Activated CD4-positive, alpha-beta T cell treated with anti-CD3 and anti-CD28 coated beads, Interleukin-2, amount 10 ng/mL, durations not matched to agents 24 days and 14 days (primary cell): ENCODE measurements around the gene HSPA4. TPM values are rescaled to one million over a fixed set of nuclear protein-coding genes. Genes with fewer than 3 reads are reported as not detected.
"Not testable (repeated sequence)": the region's sequence is repeated elsewhere in the genome, so short reads cannot be mapped to it uniquely, and the experiment has no call there.

Experiments used
- DNase-seq: peaks from one replicate; pipeline ENCODE4 v3.0.0; 2022
- H3K27ac Mint-ChIP-seq: one replicate; pipeline ENCODE4 v1.8.0; 2022; ENCODE audit warnings: mild to moderate bottlenecking, mixed read lengths
- H3K27me3 Mint-ChIP-seq: one replicate; pipeline ENCODE4 v1.8.0; 2022; ENCODE audit warnings: mixed read lengths
- H3K36me3 Mint-ChIP-seq: one replicate; pipeline ENCODE4 v1.8.0; 2022; ENCODE audit warnings: low read depth, mild to moderate bottlenecking, mixed read lengths
- H3K4me1 Mint-ChIP-seq: one replicate; pipeline ENCODE4 v1.8.0; 2021; ENCODE audit warnings: mixed read lengths
- H3K4me3 Mint-ChIP-seq: one replicate; pipeline ENCODE4 v1.8.0; 2022; ENCODE audit warnings: mild to moderate bottlenecking, moderate library complexity, mixed read lengths
- H3K9me3 Mint-ChIP-seq: one replicate; pipeline ENCODE4 v1.8.0; 2021; ENCODE audit warnings: mixed read lengths
- intact Hi-C: fragments of 100-400 bp; cut with micrococcal nuclease; formaldehyde crosslinking; loops from one replicate; pipeline ENCODE4 v1.15.1; 2023
- total RNA-seq: library from RNA; stranded (reverse); gene quantifications from 2 replicates; pipeline ENCODE4 v1.2.3, GENCODE V29; 2022

HSPA4 gene
- total RNA-seq, 1 donor from 2014 or later, result 270 TPM

DNA sequence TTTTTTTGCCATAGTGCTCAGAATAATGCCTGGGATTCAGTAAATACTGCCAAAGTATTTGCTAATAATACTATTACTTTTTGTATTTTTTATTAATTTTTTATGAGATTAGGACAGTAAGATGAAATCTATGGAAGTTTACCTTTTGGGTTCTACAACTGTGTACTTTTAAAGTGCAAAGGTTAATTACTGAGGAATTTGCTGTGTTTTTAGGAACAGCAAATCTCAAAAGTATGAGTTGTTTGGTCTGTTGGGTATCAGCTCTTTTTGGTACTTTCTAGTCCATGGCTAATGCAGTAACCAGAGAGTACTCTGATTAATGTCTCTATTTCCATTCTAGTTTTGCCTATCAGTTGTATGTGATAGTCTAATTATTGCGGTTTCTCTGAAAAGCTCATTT, 5.1 kb downstream of the HSPA4 start:
- Mint-ChIP-seq H3K4me3 (no peak overlapping the region), H3K4me1 (peaks cover 21% of the 10 kb centered on the region), H3K27me3 (no peaks in the 10 kb centered on the region), H3K27ac (no peak overlapping the region), H3K9me3 (no peaks in the 10 kb centered on the region), H3K36me3 (peaks cover 15% of the 10 kb centered on the region)
- intact Hi-C loops, result loop anchor here (10.0 kb wide), 1 partner anchor 1422 kb away; the partner anchor contains the start of gene RAPGEF6
- no peak for DNase-seq

DNA sequence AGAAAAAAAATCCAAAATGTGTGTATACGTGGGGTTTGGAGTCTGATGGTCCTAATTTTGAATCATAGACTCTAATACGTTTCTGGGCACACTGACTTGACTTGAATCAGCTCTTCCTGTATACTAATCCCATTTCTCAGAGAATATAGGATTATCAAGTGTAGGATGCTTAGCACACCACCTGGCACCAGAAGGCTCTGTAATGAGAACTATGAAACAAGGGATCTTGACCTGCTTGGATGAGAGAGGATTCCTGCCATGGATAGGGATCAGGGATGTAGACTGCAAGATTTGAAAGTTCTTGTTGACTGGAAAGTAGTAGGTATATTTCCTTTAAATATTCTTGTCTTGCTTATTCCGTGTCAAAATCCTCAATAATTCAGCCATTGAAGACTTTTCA, 7.8 kb downstream of the HSPA4 start:
- Mint-ChIP-seq H3K27me3 (no peaks in the 10 kb centered on the region), H3K36me3 (peaks cover 10% of the 10 kb centered on the region), H3K9me3 (no peaks in the 10 kb centered on the region), H3K27ac (no peak overlapping the region), H3K4me3 (no peak overlapping the region), H3K4me1 (peaks cover 30% of the 10 kb centered on the region)
- DNase-seq, result no peak
- intact Hi-C loops, result loop anchor here (10.0 kb wide), 1 partner anchor 1425 kb away; the partner anchor contains the start of gene RAPGEF6

DNA sequence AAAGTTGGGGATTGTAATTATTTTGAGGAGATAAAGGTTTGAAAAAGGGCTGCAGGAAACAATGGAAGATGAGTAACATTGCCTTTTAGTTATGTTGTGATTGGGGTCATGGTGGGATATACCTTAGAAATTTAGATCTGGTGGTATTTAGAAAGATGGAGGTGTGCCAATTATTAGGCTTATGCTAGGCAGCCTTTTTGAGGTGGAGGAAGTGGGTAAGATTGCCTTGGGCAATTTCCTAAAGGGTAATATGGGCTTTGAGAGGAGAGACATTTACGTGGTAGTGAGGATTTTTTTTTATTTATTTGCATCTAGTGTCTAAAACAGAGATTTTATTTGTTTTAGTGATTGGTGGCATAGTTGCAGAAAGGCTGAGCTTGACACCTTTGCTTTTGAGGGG, 10.5 kb downstream of the HSPA4 start:
- intact Hi-C loops, result no loop called here
- Mint-ChIP-seq H3K27me3 (no peaks in the 10 kb centered on the region), H3K27ac (no peak overlapping the region), H3K9me3 (no peaks in the 10 kb centered on the region), H3K36me3 (peaks cover 23% of the 10 kb centered on the region), H3K4me3 (no peak overlapping the region), H3K4me1 (peaks cover 25% of the 10 kb centered on the region)
- DNase-seq, result no peak

DNA sequence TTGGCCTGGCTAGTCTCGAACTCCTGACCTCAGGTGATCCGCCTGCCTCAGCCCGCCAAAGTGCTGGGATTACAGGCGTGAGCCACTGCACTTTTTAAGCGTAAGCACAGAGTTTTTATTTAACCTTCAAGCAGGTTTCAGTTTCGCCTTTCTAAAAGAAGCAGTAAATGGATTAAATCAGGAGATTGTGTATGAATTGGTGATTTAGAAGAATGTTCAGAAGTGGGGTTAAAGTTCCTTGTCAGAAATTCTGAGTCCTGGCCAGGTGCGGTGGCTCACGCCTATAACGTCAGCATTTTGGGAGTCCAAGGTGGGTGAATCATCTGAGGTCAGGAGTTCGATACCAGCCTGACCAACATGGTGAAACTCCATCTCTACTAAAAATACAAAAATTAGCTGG, 12.2 kb downstream of the HSPA4 start:
- Mint-ChIP-seq H3K9me3 (no peaks in the 10 kb centered on the region), H3K36me3 (peaks cover 37% of the 10 kb centered on the region), H3K27ac (no peak overlapping the region)

DNA sequence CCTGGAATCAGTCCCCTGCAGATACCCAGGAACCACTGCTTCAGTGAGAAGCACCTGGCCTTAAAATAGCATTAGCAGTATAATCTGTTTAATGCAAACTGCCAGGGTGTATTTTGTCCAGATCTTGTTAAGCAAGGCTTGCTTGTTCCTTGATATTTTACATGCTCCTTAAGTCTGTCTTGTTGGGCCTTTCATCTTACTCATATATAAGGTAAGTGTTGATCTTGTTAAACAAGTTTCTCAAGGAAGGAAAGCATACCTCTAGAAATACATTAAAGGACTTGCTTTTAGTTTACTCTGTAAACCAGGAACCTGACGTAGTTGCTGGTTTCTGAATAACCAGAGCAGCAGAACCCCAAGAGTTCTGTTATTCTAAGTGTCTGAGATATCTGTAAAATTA, 13.7 kb downstream of the HSPA4 start:
- H3K27ac Mint-ChIP-seq, result no peak overlapping the region
- H3K36me3 Mint-ChIP-seq, result peaks cover 50% of the 10 kb centered on the region
- H3K4me1 Mint-ChIP-seq, result peaks cover 18% of the 10 kb centered on the region
- no peak overlapping the region for H3K4me3 Mint-ChIP-seq
- no peaks in the 10 kb centered on the region for H3K9me3 Mint-ChIP-seq
- intact Hi-C loops, result no loop called here
- no peaks in the 10 kb centered on the region for H3K27me3 Mint-ChIP-seq
- DNase-seq, result no peak

More for the DNA sequence above, 12.2 kb downstream of the HSPA4 start:
- H3K4me3 Mint-ChIP-seq, result no peak overlapping the region
- DNase-seq, result no peak
- H3K27me3 Mint-ChIP-seq, result no peaks in the 10 kb centered on the region
- intact Hi-C loops, result no loop called here
- H3K4me1 Mint-ChIP-seq, result peaks cover 18% of the 10 kb centered on the region

DNA sequence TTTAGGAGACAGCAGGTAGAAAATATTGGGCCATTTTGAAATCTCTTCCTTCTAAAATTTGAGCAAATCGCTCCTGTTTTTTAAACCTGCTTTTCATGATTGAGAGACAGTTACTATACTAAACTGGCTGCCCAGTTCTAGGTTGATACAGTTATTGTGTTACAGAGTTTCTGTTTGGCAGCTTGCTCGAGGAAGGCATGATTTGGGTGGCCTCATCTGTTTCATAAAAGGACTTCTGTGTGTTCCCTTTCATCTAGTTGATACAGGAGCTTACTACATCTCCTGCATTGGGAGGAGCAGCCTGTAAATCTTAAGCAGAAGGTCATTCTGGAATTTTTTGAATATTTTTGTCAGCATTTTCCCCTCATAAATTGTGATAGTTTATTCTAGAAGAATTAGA, 14.2 kb downstream of the HSPA4 start:
- Mint-ChIP-seq H3K27ac (no peak overlapping the region), H3K4me1 (peaks cover 18% of the 10 kb centered on the region), H3K36me3 (peaks cover 55% of the 10 kb centered on the region), H3K9me3 (no peaks in the 10 kb centered on the region), H3K27me3 (no peaks in the 10 kb centered on the region), H3K4me3 (no peak overlapping the region)
- no peak for DNase-seq
- intact Hi-C loops, result no loop called here

DNA sequence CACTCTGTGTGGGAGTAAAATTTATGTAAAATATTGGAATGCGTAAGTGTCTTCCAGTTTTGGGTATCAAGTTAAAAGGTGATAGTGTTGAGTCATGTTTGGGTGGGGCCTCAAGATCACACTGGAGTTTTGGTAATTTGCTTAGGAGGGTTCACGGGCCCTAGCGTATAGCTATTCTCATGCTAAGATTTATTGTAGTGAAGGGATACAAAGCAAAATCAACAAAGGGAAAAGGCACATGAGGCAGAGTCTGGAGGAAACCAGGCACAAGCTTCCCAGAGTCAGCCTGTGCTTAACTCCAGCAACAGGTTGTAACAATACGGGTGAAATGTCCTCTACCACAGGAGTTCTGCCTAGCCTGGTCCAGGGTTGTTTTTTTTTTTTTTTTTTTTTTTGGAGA, 20.2 kb downstream of the HSPA4 start:
- intact Hi-C loops, result no loop called here
- peaks cover 75% of the 10 kb centered on the region for H3K36me3 Mint-ChIP-seq

DNA sequence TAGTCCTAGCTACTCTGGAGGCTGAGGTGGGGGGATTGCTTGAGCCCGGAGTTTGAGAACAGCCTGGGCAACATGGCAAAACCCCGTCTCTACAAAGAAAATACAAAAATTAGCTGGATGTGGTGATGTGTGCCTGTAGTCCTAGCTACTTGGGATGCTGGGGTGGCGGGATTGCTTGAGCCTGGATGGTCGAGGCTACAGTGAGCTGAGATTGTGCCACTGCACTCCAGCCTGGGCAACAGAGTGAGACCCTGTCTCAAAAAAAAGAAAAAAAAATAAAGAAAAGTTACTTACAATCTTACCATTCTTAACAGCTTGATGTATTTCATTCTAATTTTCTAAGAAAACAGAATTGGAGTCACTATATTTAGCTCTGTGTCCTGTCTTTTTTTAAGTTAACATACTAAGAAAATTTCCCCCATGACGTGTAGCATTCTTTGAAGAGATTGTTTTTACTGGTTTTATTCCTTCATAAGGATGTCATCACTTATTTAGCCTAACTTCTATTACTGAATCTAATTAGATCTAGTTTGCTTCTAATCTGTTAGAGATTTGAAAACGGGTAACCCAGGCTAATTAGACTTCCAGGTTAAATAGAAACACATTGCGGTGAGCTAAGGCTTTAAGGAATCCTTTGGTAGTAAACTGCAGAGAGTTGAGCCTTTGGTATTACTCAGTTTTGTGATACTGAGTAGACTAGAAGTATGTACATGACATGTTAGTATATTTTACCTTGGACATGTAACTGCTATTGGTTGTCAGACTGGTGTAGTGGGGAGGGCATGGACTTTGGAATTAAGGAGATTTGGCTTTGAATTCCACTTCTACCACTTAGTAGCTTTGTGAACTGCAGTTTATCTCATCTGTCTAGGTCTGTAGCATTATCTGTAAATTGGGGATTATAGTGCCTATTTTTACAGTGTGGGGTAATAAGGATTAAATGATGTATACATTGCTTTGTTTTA, 24.0 kb downstream of the HSPA4 start:
- Mint-ChIP-seq H3K27ac (peak overlapping the region; percentile 39), H3K4me3 (no peak overlapping the region), H3K36me3 (peaks cover 62% of the 10 kb centered on the region), H3K9me3 (no peaks in the 10 kb centered on the region), H3K4me1 (peaks cover 24% of the 10 kb centered on the region), H3K27me3 (no peaks in the 10 kb centered on the region)
- no peak for DNase-seq
- intact Hi-C loops, result no loop called here

More for the DNA sequence above, 20.2 kb downstream of the HSPA4 start:
- DNase-seq, result no peak
- Mint-ChIP-seq H3K27ac (no peak overlapping the region), H3K27me3 (no peaks in the 10 kb centered on the region), H3K9me3 (no peaks in the 10 kb centered on the region), H3K4me1 (peaks cover 7% of the 10 kb centered on the region), H3K4me3 (no peak overlapping the region)

DNA sequence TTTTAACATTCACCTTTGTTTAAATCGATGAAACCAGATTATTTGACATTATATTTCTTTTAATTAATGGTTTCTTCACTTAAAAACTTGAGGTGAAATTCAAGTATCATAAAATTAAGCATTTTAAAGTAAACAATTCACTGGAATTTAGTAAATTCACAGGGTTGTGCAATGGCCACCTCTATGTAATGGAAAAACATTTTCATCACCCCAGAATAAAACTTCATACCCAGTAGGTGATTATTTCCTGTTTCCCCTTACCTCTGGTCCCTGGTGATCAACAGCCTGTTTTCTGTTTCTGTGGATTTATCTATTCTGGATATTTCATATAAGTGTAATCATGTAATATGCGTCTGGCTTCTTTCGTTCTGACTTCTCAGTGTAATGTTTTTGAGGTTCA, 27.2 kb downstream of the HSPA4 start:
- Mint-ChIP-seq H3K27me3 (no peaks in the 10 kb centered on the region), H3K36me3 (peaks cover 62% of the 10 kb centered on the region), H3K4me1 (peaks cover 29% of the 10 kb centered on the region), H3K27ac (peak overlapping the region; percentile 85), H3K9me3 (no peaks in the 10 kb centered on the region), H3K4me3 (peak overlapping the region; percentile 28)
- DNase-seq, result no peak
- intact Hi-C loops, result no loop called here

DNA sequence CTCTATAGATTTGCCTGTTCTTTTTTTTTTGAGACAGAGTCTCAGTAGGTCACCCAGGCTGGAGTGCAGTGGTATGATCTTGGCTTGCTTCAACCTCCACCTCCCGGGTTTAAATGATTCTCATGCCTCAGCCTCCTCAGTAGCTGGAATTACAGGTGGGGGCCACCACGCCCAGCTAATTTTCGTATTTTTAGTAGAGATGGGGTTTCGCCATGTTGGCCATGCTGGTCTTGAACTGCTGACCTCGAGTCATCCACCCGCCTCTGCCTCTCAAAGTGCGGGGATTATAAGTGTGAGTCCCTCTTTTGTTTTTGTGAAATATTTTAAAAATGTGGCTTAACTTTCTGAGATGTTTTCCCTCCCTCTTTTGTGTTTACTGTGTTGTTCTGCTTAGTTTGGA, 29.2 kb downstream of the HSPA4 start:
- Mint-ChIP-seq H3K4me1 (peaks cover 30% of the 10 kb centered on the region), H3K27me3 (no peaks in the 10 kb centered on the region), H3K27ac (peak overlapping the region; percentile 84), H3K36me3 (peaks cover 63% of the 10 kb centered on the region), H3K4me3 (peak overlapping the region; percentile 39), H3K9me3 (no peaks in the 10 kb centered on the region)
- intact Hi-C loops, result loop anchor here (2.0 kb wide), 1 partner anchor 28 kb away; the partner anchor contains the start of gene HSPA4
- no peak for DNase-seq

DNA sequence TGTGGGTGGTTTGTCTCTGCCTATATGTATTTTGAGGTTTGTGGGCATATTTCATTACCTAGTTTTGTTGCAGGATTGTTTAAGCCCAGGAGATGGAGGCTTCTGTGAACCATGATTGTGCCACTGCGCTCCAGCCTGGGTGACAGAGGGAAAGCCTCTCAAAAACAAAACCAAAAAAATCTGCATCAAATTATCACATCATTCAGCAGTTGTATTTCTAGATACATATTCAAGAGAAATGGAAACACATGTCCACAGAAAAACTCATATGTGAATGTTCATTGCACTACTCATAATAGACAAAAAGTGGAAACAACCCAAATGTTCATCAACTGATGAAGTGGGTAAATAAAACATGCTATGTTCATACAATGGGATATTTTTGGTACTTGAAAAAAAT, 29.9 kb downstream of the HSPA4 start:
- peak overlapping the region; percentile 84 for H3K27ac Mint-ChIP-seq
- intact Hi-C loops, result loop anchor here (2.0 kb wide), 1 partner anchor 29 kb away; the partner anchor contains the start of gene HSPA4

DNA sequence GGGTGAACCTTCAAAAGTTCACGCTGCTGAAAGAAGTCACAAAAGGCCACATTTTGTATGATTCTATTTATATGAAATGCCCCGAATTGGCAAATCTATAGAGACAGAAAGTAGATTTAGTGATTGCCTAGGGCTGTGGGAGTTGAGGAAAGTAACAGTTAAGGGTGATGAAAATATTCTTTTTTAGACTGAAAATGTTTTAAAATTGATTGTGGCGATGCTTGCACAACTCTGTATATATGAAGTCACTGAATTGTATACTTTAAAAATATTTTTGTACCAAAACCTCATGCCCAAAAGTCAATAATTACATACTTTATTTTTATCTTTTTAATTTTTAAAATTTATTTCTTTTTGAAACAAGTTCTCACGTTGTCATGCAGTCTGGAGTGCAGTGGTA, 30.3 kb downstream of the HSPA4 start:
- no peaks in the 10 kb centered on the region for H3K27me3 Mint-ChIP-seq
- H3K4me3 Mint-ChIP-seq, result no peak overlapping the region
- H3K36me3 Mint-ChIP-seq, result peaks cover 64% of the 10 kb centered on the region
- peaks cover 33% of the 10 kb centered on the region for H3K4me1 Mint-ChIP-seq
- no peaks in the 10 kb centered on the region for H3K9me3 Mint-ChIP-seq
- no peak for DNase-seq
- peak overlapping the region; percentile 84 for H3K27ac Mint-ChIP-seq
- intact Hi-C loops, result no loop called here

More for the DNA sequence above, 29.9 kb downstream of the HSPA4 start:
- peaks cover 64% of the 10 kb centered on the region for H3K36me3 Mint-ChIP-seq
- H3K9me3 Mint-ChIP-seq, result no peaks in the 10 kb centered on the region
- DNase-seq, result no peak
- peak overlapping the region; percentile 39 for H3K4me3 Mint-ChIP-seq
- H3K4me1 Mint-ChIP-seq, result peaks cover 33% of the 10 kb centered on the region
- H3K27me3 Mint-ChIP-seq, result no peaks in the 10 kb centered on the region

DNA sequence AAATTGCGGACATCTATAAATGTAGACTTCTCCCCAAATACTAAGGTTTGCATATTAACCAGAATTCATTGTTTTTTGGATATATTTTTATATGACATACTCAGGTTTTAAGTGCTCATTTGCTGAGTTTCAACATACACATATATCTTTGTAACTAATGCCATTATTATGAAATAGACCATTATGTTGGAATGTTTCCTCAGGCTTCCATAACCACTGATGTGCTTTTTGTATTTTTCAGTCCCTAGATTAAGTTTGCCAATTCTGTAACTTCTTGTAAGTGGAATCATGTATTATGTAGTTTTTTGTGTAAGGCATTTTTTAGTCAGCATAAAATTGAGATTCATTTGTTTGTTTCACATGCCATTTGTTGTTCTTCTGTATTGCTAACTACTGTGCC, 32.1 kb downstream of the HSPA4 start:
- Mint-ChIP-seq H3K9me3 (no peaks in the 10 kb centered on the region), H3K4me3 (no peak overlapping the region), H3K36me3 (peaks cover 64% of the 10 kb centered on the region), H3K4me1 (peaks cover 30% of the 10 kb centered on the region), H3K27ac (no peak overlapping the region), H3K27me3 (no peaks in the 10 kb centered on the region)
- intact Hi-C loops, result no loop called here
- DNase-seq, result no peak

DNA sequence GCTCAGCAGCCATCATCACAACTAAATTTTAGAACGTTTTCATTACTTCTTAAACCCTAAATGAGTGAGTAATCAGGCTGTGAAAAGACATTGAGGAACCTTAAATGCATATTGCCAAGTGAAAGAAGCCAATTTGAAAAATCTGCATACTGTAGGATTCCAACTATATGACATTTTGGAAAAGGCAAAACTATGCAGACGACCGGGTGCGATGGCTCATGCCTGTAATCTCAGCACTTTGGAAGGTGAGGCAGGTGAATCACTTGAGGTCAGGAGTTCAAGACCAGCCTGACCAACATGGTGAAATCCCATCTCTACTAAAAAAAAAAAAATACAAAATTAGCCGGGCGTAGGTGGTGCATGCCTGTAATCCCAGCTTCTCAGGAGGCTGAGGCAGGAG, 33.4 kb downstream of the HSPA4 start:
- DNase-seq, H3K9me3 Mint-ChIP-seq, H3K4me3 Mint-ChIP-seq, H3K27ac Mint-ChIP-seq, H3K27me3 Mint-ChIP-seq, intact Hi-C loops: not testable (repeated sequence)
- H3K36me3 Mint-ChIP-seq, result peaks cover 62% of the 10 kb centered on the region
- H3K4me1 Mint-ChIP-seq, result peaks cover 21% of the 10 kb centered on the region
